NCI-H2107 treated with DMSO at 0.1 percent for 48 hours (cell line): Measurements from ENCODE around the gene FAM222A.

Experiments used
- DNase-seq: peaks from one replicate; lab custom pipeline; 2025; ENCODE audit not compliant: unreplicated experiment; lab: John Stamatoyannopoulos, UW

The FAM222A gene

GRCh38 chr12:109710747-109711595 lies 2.7 kb upstream of the FAM222A start:
- no peak for DNase-seq

GRCh38 chr12:109711596-109712461 lies 1.8 kb upstream of the FAM222A start:
- no peak for DNase-seq

GRCh38 chr12:109714141-109714912 lies 702 bp downstream of the FAM222A start:
- peak; percentile 43 for DNase-seq

- no peak for DNase-seq
Observed at GRCh38 chr12:109714913-109715244, 1.3 kb downstream of the FAM222A start.

GRCh38 chr12:109715310-109716091 lies 1.9 kb downstream of the FAM222A start:
- DNase-seq = no peak

GRCh38 chr12:109716092-109716479 lies 2.5 kb downstream of the FAM222A start:
- no peak for DNase-seq

- no peak for DNase-seq
Observed at GRCh38 chr12:109716512-109717389, 3.1 kb downstream of the FAM222A start.

- no peak for DNase-seq
Observed at GRCh38 chr12:109717390-109718357, 4.0 kb downstream of the FAM222A start.

GRCh38 chr12:109718390-109718789 lies 4.8 kb downstream of the FAM222A start:
- peak; percentile 43 for DNase-seq

GRCh38 chr12:109719123-109720022 lies 5.7 kb downstream of the FAM222A start:
- peak; percentile 30 for DNase-seq

GRCh38 chr12:109720152-109720856 lies 6.7 kb downstream of the FAM222A start:
- no peak for DNase-seq

GRCh38 chr12:109720857-109721189 lies 7.2 kb downstream of the FAM222A start:
- DNase-seq = no peak

- DNase-seq = no peak
Observed at GRCh38 chr12:109721276-109721675, 7.7 kb downstream of the FAM222A start.

GRCh38 chr12:109722022-109722720 lies 8.5 kb downstream of the FAM222A start:
- DNase-seq = no peak

GRCh38 chr12:109722721-109723094 lies 9.1 kb downstream of the FAM222A start:
- no peak for DNase-seq

GRCh38 chr12:109723311-109723881 lies 9.8 kb downstream of the FAM222A start:
- no peak for DNase-seq
